Muscle of leg (tissue), 11 donors: Measurements from ENCODE around the gene UBE2J1. TPM values are rescaled to one million over a fixed set of nuclear protein-coding genes. Genes with fewer than 3 reads are reported as not detected.

ENCODE experiments used
- DNase-seq: peaks from one replicate; pipeline ENCODE4 v3.0.0; 2013
- H3K27ac ChIP-seq: one replicate; pipeline ENCODE4 v1.5.1; 2013; ENCODE audit warnings: mild to moderate bottlenecking, low read length, control low read depth
- H3K27me3 ChIP-seq: one replicate; pipeline ENCODE4 v1.6.1; 2013; ENCODE audit warnings: low read length; ENCODE audit not compliant: control insufficient read depth, insufficient read depth
- H3K36me3 ChIP-seq: one replicate; pipeline ENCODE4 v1.6.1; 2013; ENCODE audit warnings: low read length; ENCODE audit not compliant: control insufficient read depth, insufficient read depth
- H3K4me1 ChIP-seq: one replicate; pipeline ENCODE4 v1.6.1; 2013; ENCODE audit warnings: low read length; ENCODE audit not compliant: control insufficient read depth, insufficient read depth
- H3K4me3 ChIP-seq: one replicate; pipeline ENCODE4 v1.5.1; 2013; ENCODE audit warnings: low read length, control low read depth
- H3K9me3 ChIP-seq: replicated peaks from 2 replicates; pipeline ENCODE4 v1.6.1; 2013; ENCODE audit warnings: low read depth, low read length; ENCODE audit not compliant: control insufficient read depth
- WGBS: methylation state at CpG from one replicate; pipeline ENCODE4 v1.1.5; 2013; ENCODE audit warnings: missing lambda C conversion rate; ENCODE audit not compliant: insufficient coverage; 5-methylcytosine and 5-hydroxymethylcytosine counted together
- polyA plus RNA-seq, 8 donors: library from polyadenylated mRNA; unstranded; fragments of 120-200 nt; gene quantifications; one replicate each; pipeline versions ENCODE4 v1.2.1 to v1.2.3, GENCODE V29; 2013; ENCODE audit warnings: inconsistent platforms in 1 of 8, low replicate concordance in 1 of 8; ENCODE audit not compliant: insufficient read length in 8 of 8, insufficient read depth in 1 of 8
- total RNA-seq: library from RNA; stranded (reverse); fragments of 120-200 nt; gene quantifications from one replicate; pipeline ENCODE4 v1.2.4, GENCODE V29; 2013

Gene UBE2J1
- total and polyA plus RNA-seq, 9 donors = 28.3 to 45.9 (median 36.2) TPM

- Histone ChIP-seq H3K36me3 (peaks cover 2% of the 10 kb centered on the region), H3K9me3 (no peaks in the 10 kb centered on the region), H3K27ac (no peak overlapping the region), H3K27me3 (no peaks in the 10 kb centered on the region), H3K4me1 (peaks cover 10% of the 10 kb centered on the region), H3K4me3 (no peak overlapping the region)
- no peak for DNase-seq
- WGBS = 77% methylated on average over 4 of the region's 9 CpGs
These were observed 35.1 kb upstream of the UBE2J1 start for GRCh38 chr6:89387516-89388201.

DNA sequence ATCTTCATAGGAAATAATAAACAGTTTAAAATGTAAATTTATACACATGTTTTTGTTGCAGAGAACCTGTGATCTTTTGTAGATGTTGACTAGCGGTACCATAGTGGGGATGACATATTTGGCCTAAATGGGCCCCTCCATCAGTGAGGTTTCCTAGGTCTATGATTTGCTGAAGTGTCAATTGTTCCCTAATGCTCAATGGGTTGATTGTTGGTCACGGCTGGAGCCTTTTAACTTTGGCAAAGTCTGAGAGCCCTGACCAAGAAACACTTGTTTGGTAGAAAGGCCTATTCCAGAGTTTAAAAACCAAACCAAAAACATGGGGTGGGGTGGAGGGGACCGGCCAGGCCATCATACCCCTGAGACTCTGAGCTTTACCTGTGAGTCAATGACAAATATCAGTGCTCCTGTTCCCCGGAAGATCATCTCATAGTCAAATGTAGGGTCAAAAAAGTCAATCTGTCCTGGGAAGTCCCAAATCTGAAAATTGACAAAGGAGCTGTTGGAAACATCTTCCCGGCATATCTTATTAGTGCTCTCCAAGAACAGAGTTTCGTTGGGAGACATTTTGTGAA lies 34.5 kb upstream of the UBE2J1 start:
- no peaks in the 10 kb centered on the region for H3K27me3 ChIP-seq
- no peak overlapping the region for H3K4me3 ChIP-seq
- no peaks in the 10 kb centered on the region for H3K9me3 ChIP-seq
- H3K27ac ChIP-seq = no peak overlapping the region
- DNase-seq = no peak
- 95% methylated on average over 5 of the region's 6 CpGs for WGBS
- H3K4me1 ChIP-seq = peaks cover 10% of the 10 kb centered on the region
- H3K36me3 ChIP-seq = peaks cover 2% of the 10 kb centered on the region

DNA sequence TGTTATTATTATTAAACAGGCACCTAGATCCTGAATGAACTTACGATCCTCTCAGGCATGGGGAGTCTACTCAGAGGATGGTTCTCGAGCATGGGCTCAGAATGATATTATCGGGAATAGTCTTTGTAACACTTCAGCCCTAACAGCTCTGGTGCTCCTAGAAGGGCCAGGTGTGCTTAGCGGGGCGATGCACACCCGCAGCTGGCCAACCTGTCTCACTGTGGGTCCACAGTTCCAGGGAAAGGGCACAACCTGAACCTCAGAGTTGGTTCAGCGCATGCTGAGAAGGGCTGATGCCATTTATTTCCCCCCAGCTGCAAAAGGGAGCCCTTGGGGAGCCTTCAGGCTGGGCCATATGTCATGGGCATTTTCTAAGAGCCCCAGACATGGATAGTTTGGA lies 33.3 kb upstream of the UBE2J1 start:
- no peak for DNase-seq
- 79% methylated on average over 7 of the region's 7 CpGs for WGBS
- Histone ChIP-seq H3K4me3 (no peak overlapping the region), H3K27ac (peak overlapping the region; percentile 6), H3K4me1 (peaks cover 10% of the 10 kb centered on the region), H3K27me3 (no peaks in the 10 kb centered on the region), H3K36me3 (peaks cover 2% of the 10 kb centered on the region), H3K9me3 (no peaks in the 10 kb centered on the region)

GRCh38 chr6:89385156-89385667 lies 32.7 kb upstream of the UBE2J1 start:
- H3K27ac ChIP-seq = peak overlapping the region; percentile 6
- H3K4me3 ChIP-seq = no peak overlapping the region
- H3K36me3 ChIP-seq = peaks cover 2% of the 10 kb centered on the region
- peaks cover 10% of the 10 kb centered on the region for H3K4me1 ChIP-seq
- H3K9me3 ChIP-seq = no peaks in the 10 kb centered on the region
- no peaks in the 10 kb centered on the region for H3K27me3 ChIP-seq
- peak; percentile 84 for DNase-seq
- WGBS = 8% methylated on average over 2 of the region's 5 CpGs

DNA sequence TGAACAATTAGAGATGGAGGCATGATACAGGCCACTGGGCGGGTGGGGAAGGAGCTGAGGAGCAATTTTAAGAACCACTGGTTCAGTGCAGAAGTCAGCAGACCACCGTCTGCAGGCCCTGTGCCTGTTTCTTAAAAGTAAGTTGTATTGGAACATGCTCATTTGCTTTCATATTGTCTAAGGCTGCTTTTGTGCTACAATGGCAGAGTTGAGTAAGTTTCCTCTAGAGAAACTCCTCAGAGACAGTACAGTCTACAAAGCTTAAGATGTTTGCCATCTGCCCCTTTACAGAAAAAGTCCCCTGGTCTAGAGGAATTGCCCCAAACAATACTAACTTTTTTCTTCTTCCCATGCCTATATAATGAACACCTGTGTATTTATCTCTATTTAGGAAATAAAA lies 28.5 kb upstream of the UBE2J1 start:
- H3K36me3 ChIP-seq = peaks cover 3% of the 10 kb centered on the region
- WGBS = 80% methylated on average over 1 of the region's 2 CpGs
- no peaks in the 10 kb centered on the region for H3K27me3 ChIP-seq
- DNase-seq = no peak
- no peak overlapping the region for H3K27ac ChIP-seq
- peaks cover 11% of the 10 kb centered on the region for H3K4me1 ChIP-seq
- no peak overlapping the region for H3K4me3 ChIP-seq
- no peaks in the 10 kb centered on the region for H3K9me3 ChIP-seq

DNA sequence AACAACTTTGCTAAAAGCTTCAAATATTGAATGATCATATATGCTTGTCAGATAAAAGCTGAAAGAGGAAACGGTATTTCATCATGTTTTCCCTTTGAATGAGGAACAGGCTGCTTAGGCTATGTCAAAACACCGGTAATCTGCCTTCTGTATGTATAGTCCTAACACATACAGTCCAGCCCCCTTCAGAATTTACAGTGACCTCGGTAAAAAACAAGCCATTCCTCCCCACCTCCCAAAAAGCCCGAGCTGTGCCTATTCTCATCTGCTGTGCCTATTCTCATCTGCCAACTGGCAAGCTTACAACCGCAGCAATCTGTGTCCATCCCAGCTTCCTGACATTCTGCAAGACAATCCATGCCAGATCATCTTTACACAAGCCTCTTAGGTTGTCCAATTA lies 26.8 kb upstream of the UBE2J1 start:
- Histone ChIP-seq H3K27ac (no peak overlapping the region), H3K9me3 (no peaks in the 10 kb centered on the region), H3K36me3 (peaks cover 3% of the 10 kb centered on the region), H3K27me3 (no peaks in the 10 kb centered on the region), H3K4me1 (peaks cover 6% of the 10 kb centered on the region), H3K4me3 (no peak overlapping the region)
- peak; percentile 23 for DNase-seq
- WGBS = 69% methylated on average over 3 of the region's 5 CpGs

DNA sequence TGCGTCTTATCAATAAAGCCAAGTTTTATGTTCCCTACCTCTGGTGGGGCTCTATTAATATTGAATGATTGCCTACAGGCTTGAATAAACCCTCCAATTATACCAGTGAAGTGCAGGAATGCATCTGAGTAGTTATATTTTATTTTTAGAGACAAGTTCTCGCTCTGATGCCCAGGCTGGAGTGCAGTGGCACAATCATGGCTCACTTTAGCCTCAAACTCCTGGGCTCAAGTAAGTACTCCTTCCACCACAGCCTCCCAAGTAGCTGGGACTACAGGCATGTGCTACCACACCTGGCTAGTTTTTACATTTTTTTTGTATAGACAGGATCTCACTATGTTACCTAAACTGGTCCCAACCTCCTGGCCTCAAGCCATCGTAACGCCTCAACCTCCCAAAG lies 26.1 kb upstream of the UBE2J1 start:
- no peaks in the 10 kb centered on the region for H3K27me3 ChIP-seq
- no peak for DNase-seq
- H3K36me3 ChIP-seq = peaks cover 3% of the 10 kb centered on the region
- H3K4me3 ChIP-seq = no peak overlapping the region
- H3K27ac ChIP-seq = no peak overlapping the region
- peaks cover 6% of the 10 kb centered on the region for H3K4me1 ChIP-seq
- H3K9me3 ChIP-seq = no peaks in the 10 kb centered on the region
- 100% methylated on average over 1 of the region's 4 CpGs for WGBS

DNA sequence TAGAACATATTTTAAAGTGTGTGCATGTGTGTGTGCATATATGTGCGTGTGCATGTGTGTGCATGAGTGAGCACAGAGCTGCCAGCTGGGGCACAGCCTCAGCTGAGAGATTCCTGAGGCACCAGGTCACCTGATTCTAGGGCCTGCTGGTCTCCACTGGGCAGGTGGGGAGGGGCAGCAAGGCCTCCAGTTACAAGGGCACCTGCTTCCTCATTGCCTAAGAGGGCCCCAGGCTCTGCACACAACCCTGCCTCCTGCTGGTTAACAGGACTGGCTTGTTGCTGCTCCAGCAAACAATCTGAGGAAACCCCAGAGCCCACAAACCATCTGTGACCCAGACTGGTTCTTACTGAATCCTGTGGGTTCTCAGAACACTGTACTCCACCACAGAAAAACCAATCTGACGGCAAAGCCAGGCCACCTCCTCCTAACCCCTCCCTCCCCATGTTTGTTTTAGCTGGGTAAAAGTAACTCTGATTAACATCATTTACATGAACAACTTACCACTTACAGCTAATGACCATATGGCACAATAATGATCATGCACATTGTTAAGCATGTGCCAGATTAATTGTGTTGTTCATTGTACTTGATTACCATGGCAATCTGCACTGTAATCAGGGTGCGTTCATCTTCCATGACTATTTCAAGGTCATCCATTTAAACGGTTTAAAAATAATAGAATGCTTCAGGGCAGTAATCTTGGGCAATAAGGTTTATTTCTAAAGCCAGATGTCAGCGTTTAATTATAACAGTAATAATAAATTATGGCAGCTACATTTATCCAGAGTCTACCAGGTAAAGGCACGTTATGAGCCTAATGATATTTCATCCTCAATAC lies 23.1 kb upstream of the UBE2J1 start:
- H3K4me3 ChIP-seq = no peak overlapping the region
- H3K9me3 ChIP-seq = no peaks in the 10 kb centered on the region
- peaks cover 10% of the 10 kb centered on the region for H3K4me1 ChIP-seq
- no peaks in the 10 kb centered on the region for H3K27me3 ChIP-seq
- H3K36me3 ChIP-seq = peaks cover 6% of the 10 kb centered on the region
- 88% methylated on average over 1 of the region's 6 CpGs for WGBS
- peak; percentile 56 for DNase-seq
- H3K27ac ChIP-seq = no peak overlapping the region

DNA sequence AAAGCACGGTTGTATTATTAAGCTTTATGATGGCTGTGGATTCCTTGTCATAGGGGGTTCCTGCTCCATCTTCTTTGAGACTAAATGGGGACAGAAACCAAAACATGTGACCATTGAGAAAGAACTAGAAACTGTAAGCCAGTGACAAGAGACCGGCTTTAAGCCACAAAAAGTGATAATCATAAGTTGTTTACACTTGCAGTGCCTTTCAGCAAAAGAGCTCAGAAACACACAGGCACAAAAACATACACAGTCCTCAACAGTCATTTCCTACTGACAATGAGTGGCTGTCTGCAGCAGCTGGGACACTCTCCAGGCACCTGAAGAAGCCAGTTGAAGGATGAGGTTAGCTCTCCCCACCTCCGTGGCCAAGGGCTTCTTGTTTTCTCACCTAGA lies 20.0 kb upstream of the UBE2J1 start:
- Histone ChIP-seq H3K4me3 (no peak overlapping the region), H3K27ac (no peak overlapping the region), H3K27me3 (no peaks in the 10 kb centered on the region), H3K4me1 (peaks cover 11% of the 10 kb centered on the region), H3K36me3 (peaks cover 3% of the 10 kb centered on the region), H3K9me3 (no peaks in the 10 kb centered on the region)
- WGBS = no CpG with 5 or more reads among the region's 3 CpGs
- DNase-seq = no peak

GRCh38 chr6:89371849-89372505 lies 19.5 kb upstream of the UBE2J1 start:
- peak; percentile 52 for DNase-seq
- Histone ChIP-seq H3K27me3 (no peaks in the 10 kb centered on the region), H3K36me3 (peaks cover 3% of the 10 kb centered on the region), H3K4me3 (no peak overlapping the region), H3K9me3 (no peaks in the 10 kb centered on the region), H3K27ac (no peak overlapping the region), H3K4me1 (peaks cover 11% of the 10 kb centered on the region)
- 7% methylated on average over 5 of the region's 8 CpGs for WGBS
